ENCODE data around the gene GAS6.
"Not testable (repeated sequence)": the region's sequence is repeated elsewhere in the genome, so short reads cannot be mapped to it uniquely, and the experiment has no call there.

Gene GAS6

DNA sequence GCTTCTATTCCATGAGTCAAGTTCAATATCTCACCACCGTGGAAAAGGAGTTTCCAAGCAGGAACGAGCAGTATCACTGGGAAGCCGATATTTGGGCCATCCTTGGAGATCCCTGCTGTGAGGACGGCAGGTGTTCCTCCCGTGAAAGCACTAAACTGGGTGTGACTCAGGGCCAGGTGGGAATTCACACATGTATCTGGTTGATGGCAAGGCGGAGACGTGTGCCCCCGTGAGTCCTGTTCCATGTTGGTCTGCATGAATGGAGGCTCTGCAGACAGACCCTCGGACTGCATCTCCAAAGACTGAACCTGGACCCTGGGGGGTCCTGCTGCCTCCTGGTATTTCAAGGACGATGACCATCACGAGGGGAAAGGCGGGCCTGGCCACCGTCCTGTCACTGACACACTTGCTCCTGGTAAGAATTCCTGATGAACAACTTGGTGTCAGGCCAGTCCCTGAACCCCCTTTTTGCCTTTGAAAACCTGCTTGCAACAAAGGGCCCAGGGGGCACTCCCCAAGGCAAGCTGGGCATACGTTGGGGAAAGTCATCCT is 22.8 kb upstream of the GAS6 start:
- DNase-seq = no peak

- DNase-seq = no peak
Measured at GRCh38 chr13:113884821-113885220, 20.9 kb upstream of the GAS6 start.

GRCh38 chr13:113883921-113884804 is 20.3 kb upstream of the GAS6 start:
- DNase-seq = no peak

- DNase-seq = no peak
Measured at GRCh38 chr13:113883314-113883811, 19.5 kb upstream of the GAS6 start.

DNA sequence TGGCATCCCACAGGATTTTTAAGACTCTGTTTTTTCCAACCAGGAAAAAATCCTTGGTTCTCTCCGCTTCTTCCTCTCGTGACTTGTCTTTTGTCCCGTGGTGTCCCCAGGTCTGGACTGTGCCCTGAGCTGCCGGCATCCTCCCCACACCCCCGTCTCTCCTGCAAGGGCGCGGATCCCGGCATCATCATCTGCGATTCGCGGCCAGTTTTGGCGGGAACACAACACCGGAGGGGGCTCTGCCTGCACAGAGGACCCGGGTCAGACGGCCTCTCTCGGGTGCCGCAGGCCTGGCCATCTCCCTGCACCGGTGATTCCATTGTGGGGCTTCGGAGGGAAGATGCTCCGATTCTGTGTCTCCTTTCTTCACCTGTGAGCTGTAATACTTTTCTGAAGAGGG is 18.8 kb upstream of the GAS6 start:
- no peak for DNase-seq

- no peak for DNase-seq
Measured at GRCh38 chr13:113882267-113882630, 18.4 kb upstream of the GAS6 start.

DNA sequence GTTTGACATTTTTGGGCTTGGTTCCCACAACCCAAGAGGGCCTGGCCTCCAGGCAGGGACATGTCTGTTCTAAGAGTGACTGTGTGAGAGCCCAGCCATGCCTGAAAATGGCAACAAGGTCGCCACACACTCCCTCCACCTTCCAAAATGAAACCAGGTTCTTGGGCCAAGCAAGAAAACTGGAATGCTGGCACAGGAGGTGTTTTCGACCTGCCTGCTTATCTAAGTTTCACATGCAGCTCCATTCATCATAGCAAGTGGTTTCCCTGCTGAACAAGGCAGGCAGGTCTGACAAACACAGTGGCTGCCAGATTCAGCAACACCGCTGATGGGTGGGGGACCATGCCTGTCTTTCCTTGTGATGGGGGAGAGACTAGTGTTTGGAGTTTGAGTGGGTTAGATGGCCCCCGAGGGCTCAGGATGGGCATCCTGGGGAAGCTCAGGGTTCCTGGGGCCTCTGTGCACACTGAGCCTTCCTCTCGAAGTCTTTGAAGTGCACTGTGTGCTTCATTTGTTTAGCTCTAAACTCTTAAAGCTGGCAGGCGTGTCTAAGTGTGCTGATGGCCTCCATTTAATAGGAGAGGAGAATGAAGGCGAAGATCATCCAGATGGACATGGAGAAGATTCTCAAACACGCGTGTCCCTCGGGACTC is 17.9 kb upstream of the GAS6 start:
- no peak for DNase-seq

DNA sequence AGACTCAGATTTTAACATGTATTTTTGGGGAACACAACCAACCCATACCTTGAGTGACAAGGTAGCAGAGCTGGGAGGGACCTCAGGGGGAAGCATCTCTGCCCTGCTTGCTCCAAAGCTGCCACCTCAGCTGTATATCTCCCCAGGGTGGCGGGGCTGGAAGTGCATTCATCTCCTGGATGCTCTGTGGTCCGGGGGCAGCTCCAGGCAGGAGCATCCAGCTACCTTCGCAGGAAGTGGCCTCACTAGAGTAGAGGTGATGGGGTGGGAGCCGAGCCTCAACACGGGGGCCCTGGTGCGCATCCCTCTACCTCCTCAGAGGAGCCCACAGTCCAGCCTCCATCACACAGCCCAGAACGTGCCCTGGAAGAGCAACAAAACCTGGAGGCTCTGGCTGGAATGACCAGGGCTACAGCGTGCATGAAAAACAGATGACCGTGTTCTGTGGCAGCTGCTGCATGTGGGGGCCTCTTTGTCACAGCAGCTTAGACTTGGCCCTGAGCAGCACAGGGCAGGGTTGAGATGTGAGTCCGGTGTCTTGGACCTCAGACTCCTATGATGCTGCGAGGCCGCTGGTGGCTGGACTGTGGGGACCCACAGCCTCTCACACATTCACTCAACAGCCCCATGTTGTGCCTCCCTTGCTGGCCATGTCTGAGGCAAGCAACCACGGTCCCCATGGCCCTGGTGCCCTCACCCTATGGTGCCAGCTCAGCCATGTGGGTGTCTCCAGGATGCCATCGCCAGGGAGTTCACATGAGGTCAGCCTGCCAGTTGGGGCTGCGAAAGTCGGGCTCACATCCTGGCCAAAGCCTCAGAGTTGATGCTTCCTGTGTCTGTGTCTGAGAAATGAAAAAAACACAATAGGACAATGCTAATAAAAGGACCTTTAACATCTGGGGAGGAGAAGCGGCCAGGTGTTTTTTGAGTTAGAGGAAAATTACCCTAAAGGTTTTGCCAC is 17.1 kb upstream of the GAS6 start:
- no peak for DNase-seq

DNA sequence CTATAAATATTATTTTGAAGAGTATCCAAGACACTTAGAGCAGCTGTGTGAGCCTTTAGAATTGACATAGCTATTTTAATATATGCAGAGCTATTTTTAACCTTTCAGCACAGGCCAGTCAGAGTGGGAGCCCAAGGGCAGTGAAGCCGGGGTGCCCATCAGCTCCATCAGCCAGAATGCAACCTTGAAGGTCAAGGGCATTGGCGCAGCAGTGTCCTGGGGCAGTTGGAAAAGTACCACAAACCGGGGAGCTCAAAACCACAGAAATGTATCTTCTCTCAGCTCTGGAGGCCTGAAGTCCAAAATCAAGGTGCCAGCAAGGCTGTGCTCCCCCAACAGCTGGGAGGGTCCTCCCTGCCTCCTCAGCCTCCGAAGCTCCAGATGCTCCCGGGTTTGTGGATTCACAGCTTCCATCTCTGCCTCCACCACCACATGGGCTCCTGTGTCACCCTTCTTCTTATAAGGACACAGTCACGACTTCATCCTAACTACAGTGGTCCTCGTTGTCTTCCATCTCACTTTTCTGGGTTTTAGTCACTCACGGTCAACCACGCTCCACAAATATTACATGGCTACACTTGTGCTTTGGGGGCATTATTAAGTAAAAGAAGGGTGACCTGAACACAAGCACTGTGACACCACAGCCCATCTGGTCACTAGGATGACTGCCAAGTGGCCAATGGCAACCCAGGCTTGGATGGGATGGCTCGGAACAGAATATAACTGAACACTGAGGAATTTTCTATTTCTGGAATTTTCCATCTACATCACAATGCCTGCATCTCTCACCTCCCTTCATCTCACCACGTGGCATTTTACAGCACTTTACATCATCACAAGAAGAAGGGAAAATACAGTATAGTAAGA is 15.9 kb upstream of the GAS6 start:
- DNase-seq = no peak

DNA sequence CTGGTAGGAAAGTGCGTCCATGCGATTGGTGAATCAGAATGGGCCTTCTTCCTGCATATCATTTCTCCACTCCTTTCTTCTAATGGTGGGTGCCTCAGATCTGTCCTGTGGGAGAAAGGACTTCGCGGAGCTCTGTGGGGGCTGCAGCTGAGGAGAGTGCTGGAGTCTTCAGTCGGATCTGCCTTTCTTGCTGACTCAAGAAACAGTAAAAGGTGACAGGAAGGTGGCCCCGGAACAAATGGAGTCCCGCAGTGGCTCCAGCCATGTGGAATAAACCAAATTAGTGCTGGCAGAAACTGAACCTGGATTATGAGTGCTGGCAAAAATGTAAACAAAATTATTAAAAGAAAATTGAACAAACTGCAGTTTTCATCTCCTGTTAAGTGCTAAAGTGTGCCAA is 15.1 kb upstream of the GAS6 start:
- DNase-seq = no peak

GRCh38 chr13:113877149-113877990 is 13.5 kb upstream of the GAS6 start:
- no peak for DNase-seq

DNA sequence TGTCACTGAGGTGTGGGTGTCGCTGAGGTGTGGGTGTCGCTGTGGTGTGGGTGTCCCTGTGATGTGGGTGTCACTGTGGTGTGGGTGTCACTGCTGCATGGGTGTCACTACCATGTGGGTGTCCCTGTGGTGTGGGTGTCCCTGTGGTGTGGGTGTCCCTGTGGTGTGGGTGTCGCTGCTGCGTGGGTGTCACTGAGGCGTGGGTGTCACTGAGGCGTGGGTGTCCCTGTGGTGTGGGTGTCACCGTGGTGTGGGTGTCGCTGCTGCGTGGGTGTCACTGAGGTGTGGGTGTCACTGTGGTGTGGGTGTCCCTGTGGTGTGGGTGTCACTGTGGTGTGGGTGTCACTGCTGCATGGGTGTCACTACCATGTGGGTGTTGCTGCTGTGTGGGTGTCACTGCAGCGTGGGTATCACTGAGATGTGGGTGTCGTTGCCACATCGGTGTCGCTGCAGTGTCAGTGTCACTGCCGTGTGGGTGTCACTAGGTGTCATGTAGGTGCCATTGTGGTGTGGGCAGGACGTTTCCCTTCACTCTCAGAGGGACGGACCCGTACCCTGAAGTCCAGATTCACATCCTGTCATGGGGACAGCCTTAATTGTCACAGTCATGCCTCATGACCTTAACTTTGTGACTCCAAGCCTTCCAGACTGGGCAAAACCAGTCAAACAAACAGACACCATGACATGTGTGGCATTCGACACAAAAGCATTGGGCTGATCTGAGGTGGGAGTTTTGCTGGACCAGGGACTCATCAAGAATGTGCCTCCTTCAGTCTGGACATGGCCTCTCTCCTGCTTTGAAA is 12.7 kb upstream of the GAS6 start:
- DNase-seq = no peak

DNA sequence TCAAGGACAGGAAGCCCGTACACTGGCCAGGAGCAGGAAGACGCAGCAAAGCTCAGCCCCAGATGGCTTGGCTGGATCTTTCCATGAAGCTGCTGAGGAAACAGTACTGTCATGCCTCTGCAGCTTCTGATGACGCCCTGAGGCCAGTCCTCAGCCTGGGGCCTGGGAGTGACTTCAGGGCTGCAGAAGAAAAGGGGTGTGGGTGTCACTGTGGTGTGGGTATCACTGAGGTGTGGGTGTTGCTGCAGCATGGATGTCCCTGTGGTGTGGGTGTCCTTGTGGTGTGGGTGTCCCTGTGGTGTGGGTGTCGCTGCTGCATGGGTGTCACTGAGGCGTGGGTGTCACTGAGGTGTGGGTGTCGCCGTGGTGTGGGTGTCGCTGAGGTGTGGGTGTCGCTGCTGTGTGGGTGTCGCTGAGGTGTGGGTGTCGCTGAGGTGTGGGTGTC is 12.0 kb upstream of the GAS6 start:
- DNase-seq = no peak

- DNase-seq = no peak
Measured at GRCh38 chr13:113875429-113875815, 11.5 kb upstream of the GAS6 start.

GRCh38 chr13:113874579-113875428 is 10.9 kb upstream of the GAS6 start:
- no peak for DNase-seq

DNA sequence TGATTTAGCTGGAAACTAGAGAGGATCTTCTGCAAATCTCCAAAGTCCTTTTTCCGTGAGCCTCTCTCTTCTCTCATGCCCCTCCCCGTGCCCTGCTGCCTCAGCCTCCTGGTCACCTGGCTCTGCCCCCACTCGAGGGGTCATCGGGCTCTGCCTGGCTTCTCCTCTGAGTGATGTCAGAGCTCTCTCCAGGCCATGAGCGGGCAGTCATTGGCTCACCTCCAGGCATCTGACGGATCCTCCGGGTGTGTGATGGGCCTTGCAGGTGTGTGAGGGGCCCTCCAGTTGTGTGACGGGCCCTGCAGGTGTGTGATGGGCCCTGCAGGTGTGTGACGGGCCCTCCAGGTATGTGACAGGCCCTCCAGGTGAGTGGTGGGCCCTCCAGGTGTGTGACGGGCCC is 10.3 kb upstream of the GAS6 start:
- DNase-seq = no peak

DNA sequence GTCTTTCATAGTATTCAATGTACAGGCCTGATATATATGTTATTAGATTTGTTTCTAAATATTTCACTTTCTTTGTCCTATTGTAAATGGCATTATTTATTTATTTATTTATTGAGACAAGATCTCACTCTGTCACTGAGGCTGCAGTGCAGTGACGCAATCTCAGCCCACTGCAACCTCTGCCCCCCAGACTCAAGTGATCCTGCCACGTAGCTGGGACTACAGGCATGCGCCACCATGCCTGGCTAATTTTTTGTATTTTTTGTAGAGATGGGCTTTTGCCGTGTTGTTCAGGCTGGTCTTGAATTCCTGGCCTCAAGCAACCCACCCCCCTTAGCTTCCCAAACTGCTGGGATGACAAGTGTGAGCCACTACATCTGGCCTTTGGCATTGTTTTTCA is 5.4 kb upstream of the GAS6 start:
- no peak for DNase-seq

GRCh38 chr13:113867913-113868312 is 4.0 kb upstream of the GAS6 start:
- not testable (repeated sequence) for DNase-seq

- no peak for DNase-seq
Measured at GRCh38 chr13:113865427-113865826, 1.6 kb upstream of the GAS6 start.

All from activated CD4-positive, alpha-beta T cell treated with anti-CD3 and anti-CD28 coated beads for 4 hours (primary cell).